Fibroblast of skin of left biceps (primary cell): Measurements from ENCODE around the gene SDHC.
A peak's percentile ranks its signal among the peaks of the same experiment; 100 is the strongest.
"Not testable (repeated sequence)": the region's sequence is repeated elsewhere in the genome, so short reads cannot be mapped to it uniquely, and the experiment has no call there.

Source experiments
- DNase-seq, 2 experiments: peaks; one replicate each; pipeline ENCODE4 v3.0.0-alpha.2; 2013; ENCODE audit warnings: low read depth in 2 of 2

Gene SDHC

GRCh38 chr1:161311595-161312181 lies 2.5 kb upstream of the SDHC start:
- no peak for DNase-seq

- no peak for DNase-seq
These were observed 504 bp upstream of the SDHC start for GRCh38 chr1:161313554-161314200.

GRCh38 chr1:161315841-161316674 lies 1.9 kb downstream of the SDHC start:
- DNase-seq: not testable (repeated sequence)

GRCh38 chr1:161324020-161324419 lies 9.8 kb downstream of the SDHC start:
- DNase-seq: no peak

- no peak for DNase-seq
These were observed 16.2 kb downstream of the SDHC start for GRCh38 chr1:161330346-161330745.

GRCh38 chr1:161333166-161333565 lies 19.0 kb downstream of the SDHC start:
- DNase-seq: no peak

- DNase-seq: no peak
These were observed 21.6 kb downstream of the SDHC start for GRCh38 chr1:161335796-161336195.

GRCh38 chr1:161342177-161342576 lies 28.0 kb downstream of the SDHC start:
- DNase-seq: no peak

GRCh38 chr1:161342821-161343220 lies 28.6 kb downstream of the SDHC start:
- no peak for DNase-seq

GRCh38 chr1:161350671-161351070 lies 36.5 kb downstream of the SDHC start:
- DNase-seq: no peak

- no peak for DNase-seq
These were observed 37.3 kb downstream of the SDHC start for GRCh38 chr1:161351482-161351881.

GRCh38 chr1:161357073-161357472 lies 42.9 kb downstream of the SDHC start:
- DNase-seq: no peak

- no peak for DNase-seq
These were observed 45.1 kb downstream of the SDHC start for GRCh38 chr1:161359291-161359690.

GRCh38 chr1:161364332-161364731 lies 50.2 kb downstream of the SDHC start:
- no peak for DNase-seq

GRCh38 chr1:161365207-161365606 lies 51.0 kb downstream of the SDHC start:
- no peak for DNase-seq

GRCh38 chr1:161367684-161368400 lies 53.7 kb downstream of the SDHC start, which contains the start of gene CFAP126:
TSS of gene CFAP126 (minus strand) at chr1:161367876. CDS start at chr1:161367868, 8 bp downstream.
- DNase-seq: peak in 1 of 2 experiments; percentile 2

GRCh38 chr1:161373442-161373841 lies 59.3 kb downstream of the SDHC start:
- no peak for DNase-seq

- DNase-seq: no peak
These were observed 60.2 kb downstream of the SDHC start for GRCh38 chr1:161374373-161374772.

- DNase-seq: no peak
These were observed 63.8 kb downstream of the SDHC start for GRCh38 chr1:161378014-161378413.

GRCh38 chr1:161379071-161379470 lies 64.9 kb downstream of the SDHC start:
- no peak for DNase-seq

- no peak for DNase-seq
These were observed 67.5 kb downstream of the SDHC start for GRCh38 chr1:161381707-161382106.
